Stimulated activated CD8-positive, alpha-beta memory T cell treated with anti-CD3 and anti-CD28 coated beads, Interleukin-4, amount 100 ng/mL, for 24 hours (primary cell): ENCODE measurements around the gene CIITA.
A peak's percentile ranks its signal among the peaks of the same experiment; 100 is the strongest.
"Not testable (repeated sequence)": the region's sequence is repeated elsewhere in the genome, so short reads cannot be mapped to it uniquely, and the experiment has no call there.

Experiments used
- DNase-seq: peaks from one replicate; pipeline ENCODE4 v3.0.0-alpha.2; 2020; ENCODE audit warnings: low read depth

The CIITA gene

GRCh38 chr16:10934325-10935107, 57.5 kb downstream of the CIITA start:
- no peak for DNase-seq

- no peak for DNase-seq
Observed at GRCh38 chr16:10935226-10935915, 58.4 kb downstream of the CIITA start.

GRCh38 chr16:10936272-10936984, 59.4 kb downstream of the CIITA start:
- DNase-seq, result no peak

- no peak for DNase-seq
Observed at GRCh38 chr16:10937068-10937859, 60.3 kb downstream of the CIITA start.

GRCh38 chr16:10938321-10938720, 61.3 kb downstream of the CIITA start:
- no peak for DNase-seq

- no peak for DNase-seq
Observed at GRCh38 chr16:10938796-10939648, 62.0 kb downstream of the CIITA start.

- DNase-seq, result no peak
Observed at GRCh38 chr16:10939649-10940234, 62.7 kb downstream of the CIITA start.

GRCh38 chr16:10940501-10941079, 63.6 kb downstream of the CIITA start:
- DNase-seq, result no peak

- DNase-seq, result no peak
Observed at GRCh38 chr16:10941127-10941933, 64.3 kb downstream of the CIITA start.

GRCh38 chr16:10941935-10942351, 64.9 kb downstream of the CIITA start:
- DNase-seq, result not testable (repeated sequence)

GRCh38 chr16:10942352-10943063, 65.5 kb downstream of the CIITA start, which contains the start of gene DEXI:
Gene DEXI, minus strand, starts transcription at chr16:10942468. Its CDS starts 463 bp downstream, at chr16:10942005.
- peak; percentile 93 for DNase-seq

- no peak for DNase-seq
Observed at GRCh38 chr16:10943064-10943353, 66.0 kb downstream of the CIITA start.

- DNase-seq, result peak; percentile 95
Observed at GRCh38 chr16:10944249-10945064, 67.5 kb downstream of the CIITA start, which contains the start of gene CLEC16A. Gene CLEC16A, plus strand, starts transcription at chr16:10944564. Its CDS starts 154 bp downstream, at chr16:10944718.

- DNase-seq, result no peak
Observed at GRCh38 chr16:10945065-10945787, 68.2 kb downstream of the CIITA start.

GRCh38 chr16:10946308-10946707, 69.3 kb downstream of the CIITA start:
- no peak for DNase-seq

GRCh38 chr16:10947211-10947787, 70.3 kb downstream of the CIITA start:
- DNase-seq, result no peak
